NCI-H1417 treated with DMSO at 0.1 percent for 48 hours (cell line): Measurements from ENCODE around the gene MAPK7.

Experiments used
- DNase-seq: peaks from one replicate; lab custom pipeline; 2025; lab: John Stamatoyannopoulos, UW

MAPK7 gene

DNA sequence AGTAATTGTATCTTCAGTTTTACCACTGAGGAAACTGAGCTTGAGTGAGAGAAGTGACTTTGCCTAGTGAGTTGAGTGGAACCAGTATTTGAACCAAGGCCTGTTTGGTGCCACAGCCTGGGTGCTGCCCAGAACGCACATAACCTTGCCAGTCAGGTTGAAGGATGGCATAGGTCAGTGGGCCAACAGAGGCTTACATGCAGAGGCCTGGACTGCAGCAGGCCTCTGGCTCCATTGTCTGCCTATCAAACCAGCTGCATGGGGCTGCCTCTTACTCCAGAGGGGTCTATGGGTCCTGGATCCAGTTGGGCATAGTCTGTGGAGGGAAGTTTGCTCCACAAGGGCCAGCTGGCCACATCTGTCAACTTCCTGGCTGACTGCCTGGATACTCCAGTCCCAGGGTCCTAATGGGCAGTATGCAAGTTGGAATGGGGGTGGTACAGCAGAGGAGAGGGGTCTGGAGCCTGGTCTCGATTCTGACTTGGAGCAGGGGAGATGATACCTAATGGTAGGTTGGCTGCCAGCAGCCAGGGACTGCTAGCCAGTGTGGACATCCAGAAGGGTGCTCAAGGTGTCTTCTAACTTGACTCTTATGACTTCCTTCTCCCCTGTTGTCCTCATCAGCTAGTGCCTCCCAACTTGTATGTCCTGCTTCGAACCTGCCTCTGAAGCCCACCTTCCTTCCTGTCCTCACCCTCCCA lies 21.6 kb downstream of the MAPK7 start:
- no peak for DNase-seq

DNA sequence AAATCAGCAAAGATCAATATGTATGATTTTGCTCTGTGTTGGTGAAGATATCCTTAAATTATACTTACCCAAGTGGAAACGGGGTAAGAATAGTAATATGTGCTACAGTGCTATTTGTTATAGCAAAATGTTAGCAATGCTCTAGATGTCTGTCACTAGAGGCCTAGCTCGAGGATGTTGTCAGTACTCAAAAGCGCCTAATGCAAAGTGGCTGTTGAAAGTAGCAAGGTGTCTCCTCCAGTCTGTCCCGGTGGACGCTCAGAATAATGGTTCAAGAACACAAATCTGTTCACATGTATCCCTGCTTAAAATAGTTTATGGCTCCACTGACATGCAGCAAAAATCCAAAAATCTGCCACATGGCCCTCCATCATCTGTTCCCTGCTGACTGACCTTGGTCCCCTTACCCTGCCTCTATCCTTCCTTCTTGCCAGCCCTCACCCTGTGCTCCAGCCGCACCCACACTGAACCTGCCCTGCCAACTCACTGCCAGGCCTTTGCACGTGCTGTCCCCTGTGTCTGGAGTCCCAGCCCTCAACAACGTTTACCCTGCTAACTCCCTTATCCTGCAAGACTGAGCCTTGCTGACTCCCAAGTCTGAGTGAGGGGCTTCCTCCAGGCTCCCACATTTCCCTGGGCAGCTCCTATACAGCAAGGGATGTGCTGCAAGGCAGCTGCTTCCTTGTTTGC lies 23.2 kb downstream of the MAPK7 start:
- DNase-seq = no peak

DNA sequence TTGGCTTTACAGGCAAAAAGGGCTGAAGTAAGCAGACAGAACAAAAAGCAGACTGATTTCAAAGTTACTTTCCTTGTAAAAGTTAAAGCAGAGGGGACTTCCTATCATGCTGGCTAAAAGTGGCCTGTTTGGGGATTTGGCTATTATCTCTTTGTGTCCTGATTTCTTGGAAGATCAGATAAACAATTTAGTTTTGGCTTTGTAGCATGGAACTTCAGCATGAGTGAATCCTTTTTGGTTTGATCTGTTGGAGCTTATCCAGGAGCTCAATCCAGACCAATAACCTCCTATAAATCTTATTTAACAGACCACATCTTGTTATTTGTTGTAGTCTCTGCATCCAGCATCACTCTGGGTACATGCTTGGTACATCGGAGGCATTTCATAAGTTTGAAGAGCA lies 23.9 kb downstream of the MAPK7 start:
- no peak for DNase-seq

DNA sequence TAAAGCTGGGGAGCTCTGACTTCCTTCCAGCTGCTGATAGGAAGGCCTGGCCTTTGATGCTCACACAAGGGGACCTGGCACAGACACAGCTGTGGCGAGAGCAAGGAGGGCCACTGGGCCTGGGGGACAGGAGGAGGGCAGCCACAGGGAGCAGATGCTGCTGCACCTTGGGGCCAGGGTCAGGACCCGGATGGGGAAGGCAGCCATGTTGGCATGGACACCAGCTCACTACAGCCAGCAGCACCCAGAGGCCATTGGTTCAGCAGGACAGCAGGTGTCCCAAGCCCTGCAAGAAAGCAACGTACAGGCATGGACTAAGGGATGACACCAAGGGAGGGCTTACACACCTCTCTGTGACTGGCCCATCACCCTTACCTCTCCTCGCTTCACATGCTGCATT lies 24.7 kb downstream of the MAPK7 start:
- no peak for DNase-seq

DNA sequence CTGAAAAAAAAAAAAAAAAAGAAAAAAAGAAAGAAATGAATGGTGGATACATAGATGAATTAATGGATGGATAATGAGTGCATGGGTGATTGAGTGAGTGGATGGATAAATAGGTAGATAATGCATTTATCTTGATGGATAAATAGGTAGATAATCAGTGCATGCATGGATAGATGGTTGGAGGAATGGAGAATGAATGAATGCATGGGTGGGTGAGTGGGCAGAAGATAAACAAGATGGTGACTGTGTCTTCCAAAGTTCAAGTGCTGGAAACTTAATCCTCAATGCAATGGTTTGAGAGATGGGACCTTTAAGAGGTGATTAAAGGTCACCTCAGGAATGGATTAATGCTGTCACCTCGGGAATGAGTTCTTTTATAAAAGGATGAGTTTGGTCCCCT lies 26.0 kb downstream of the MAPK7 start:
- DNase-seq = no peak

DNA sequence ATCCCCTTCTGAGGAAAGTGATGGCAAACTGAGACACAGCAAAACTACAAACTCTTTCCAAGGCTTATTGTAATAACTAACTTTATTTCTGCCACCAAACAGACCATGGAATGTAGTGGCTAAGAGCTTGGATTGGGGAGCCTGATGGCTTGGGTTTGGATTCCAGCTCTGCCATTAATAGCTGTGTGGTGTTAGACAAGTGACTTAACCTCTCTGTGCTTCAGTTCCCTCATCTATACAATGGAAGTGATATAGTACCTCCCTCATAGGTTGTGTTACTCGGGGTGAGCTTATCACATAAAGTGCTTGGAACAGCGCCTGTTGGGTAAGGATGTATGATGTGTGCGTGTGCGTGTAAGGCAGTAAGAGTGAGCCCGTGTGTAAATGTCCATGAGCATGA lies 26.8 kb downstream of the MAPK7 start:
- no peak for DNase-seq

DNA sequence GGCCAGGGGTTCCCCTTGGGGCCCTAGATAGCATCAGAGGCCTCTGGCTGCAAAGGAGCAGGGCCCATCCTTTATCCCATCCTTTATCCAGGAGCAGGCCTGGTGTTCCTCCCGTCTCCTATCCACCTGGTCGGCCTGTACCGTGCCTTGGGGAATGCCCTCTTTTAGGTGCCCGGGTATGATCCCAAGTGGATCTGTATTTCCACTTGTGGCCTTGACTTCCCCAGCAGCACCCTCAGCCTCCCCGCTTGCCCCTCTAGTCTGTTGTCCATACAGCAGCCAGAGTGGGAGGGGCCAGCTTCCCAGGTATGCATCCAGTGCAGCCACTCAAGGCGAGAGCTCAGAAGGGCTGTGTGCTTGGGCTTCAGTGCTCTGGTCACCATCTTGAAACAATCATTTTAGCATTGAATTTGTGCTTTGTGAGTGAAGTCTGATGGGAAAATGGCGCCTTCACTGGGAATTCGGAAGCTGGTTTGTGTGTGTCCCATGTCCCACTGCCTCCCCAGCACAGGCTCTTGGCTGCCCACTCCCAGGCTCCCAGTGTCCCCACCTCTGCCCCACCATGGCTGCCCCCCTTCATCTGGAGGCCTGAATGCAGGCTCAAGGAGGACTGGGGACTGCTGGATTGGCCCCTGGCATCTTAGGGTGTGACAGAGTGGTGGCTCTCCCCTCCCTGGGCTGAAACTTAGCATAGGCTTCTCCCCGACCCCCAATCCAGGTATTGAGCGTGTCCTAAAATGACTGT lies 29.5 kb downstream of the MAPK7 start:
- DNase-seq = no peak

DNA sequence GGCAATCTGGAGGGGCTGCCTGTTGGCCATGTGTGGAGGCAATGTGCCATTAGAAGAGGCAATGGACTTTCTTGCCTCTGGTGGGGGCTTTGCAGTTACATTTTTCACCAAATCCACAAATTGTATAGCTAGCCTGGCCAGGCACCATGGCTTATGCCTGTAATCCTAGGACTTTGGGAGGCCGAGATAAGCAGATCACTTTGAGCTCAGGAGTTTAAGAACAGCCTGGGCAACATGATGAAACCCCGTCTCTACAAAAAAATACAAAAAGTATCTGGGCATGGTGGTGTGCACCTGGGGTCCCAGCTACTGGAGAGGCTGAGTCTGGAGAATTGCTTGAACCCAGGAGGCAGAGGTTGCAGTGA lies 30.0 kb downstream of the MAPK7 start:
- DNase-seq = no peak

DNA sequence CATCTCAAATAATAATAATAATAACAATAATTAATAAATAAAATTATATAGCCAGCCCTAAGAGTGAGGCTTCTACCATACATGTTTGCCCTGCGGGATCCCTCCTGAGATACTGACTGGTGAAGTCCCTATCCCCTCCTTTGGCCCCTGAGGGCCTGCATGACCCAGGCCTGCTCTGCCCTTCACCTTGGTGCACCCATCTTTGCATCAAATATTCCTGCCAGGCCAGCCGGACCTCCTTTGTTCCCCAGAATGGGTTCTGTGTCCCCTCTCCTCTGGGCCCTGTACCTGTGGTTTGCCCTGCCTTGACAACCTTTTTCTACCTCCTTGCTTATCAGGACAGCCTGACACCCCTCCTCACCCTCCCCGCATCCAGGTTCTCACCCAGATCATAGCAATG lies 30.8 kb downstream of the MAPK7 start:
- DNase-seq = no peak

DNA sequence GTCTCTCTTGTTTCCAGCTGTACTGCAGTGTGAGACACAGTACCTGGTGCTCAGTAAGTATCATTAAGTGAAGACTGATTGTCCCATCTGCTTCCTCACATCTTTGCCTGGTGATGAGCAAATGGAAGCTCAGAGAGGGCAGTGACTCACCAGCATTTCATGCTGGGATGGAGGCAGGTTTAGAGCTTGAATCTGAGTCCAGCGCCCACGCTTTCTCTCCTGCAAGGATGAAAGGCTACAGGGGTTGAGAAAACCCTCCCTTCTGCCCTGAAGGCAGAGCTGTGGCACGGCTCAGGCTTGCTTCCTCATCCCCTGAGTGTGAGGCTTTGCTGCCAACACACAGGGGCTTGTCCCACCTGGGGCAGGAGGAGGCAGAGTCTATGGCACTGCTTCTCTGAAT lies 31.2 kb downstream of the MAPK7 start:
- DNase-seq = no peak

DNA sequence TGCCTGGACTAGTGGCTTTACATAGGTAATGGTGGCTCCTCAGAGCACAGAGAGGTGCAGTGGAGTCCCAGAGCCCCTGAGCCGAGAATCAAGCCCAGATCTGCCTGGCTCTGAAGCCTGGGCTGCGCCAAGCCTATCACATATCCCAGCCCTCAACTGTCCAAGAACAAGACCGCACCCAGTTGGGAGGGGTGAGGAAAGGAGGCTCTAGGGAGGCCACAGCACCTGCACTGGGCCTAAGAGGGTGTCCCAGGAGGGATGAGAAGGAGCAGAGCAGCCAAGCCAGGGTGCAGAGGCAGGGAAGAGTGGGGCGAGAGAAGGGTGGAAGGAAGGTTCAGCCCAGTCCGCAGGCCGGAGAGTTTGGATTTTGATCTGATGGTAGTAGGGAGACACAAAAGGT lies 31.8 kb downstream of the MAPK7 start:
- no peak for DNase-seq

DNA sequence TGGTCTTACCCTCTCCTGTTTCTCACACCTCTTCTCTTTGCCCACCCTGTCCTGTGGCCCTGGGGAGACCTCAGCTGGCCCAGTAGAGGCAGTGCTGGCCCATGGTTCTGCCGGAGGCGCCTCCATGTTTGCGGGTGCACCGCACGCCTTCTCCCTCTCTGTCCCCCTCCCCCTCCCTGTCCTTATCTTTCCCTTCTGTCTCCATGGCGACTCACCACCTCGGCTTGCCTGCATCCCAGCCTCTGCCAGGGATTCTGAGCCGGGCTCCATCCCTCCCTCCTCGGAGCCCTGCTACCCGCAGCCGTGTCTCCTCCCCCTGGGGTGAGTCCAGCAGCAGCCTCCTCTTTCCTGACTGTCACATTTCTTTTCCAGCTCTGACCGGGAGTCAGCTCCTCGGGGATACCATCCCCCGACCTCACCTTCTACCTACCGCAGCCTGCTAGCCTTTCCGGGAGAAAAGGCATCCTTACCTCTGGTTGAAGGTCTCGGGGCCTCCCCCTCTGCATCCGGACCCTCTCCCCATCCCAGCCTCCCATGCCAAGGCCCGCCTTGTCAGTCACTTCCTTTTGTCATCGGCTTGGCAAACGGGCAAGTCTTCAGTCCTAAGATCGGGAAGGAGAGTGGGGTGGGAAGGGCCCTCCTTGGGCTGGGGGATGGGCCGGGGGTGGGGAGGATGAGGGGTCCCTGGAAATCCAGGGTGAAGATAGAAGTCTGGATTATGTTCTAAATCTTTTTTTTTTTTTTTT lies 32.8 kb downstream of the MAPK7 start, which contains the start of gene RNF112:
RNF112 (plus strand) TSS at position 358 of the 746 bp plus-strand sequence; CDS start at position 535, 177 bp downstream.
- no peak for DNase-seq

DNA sequence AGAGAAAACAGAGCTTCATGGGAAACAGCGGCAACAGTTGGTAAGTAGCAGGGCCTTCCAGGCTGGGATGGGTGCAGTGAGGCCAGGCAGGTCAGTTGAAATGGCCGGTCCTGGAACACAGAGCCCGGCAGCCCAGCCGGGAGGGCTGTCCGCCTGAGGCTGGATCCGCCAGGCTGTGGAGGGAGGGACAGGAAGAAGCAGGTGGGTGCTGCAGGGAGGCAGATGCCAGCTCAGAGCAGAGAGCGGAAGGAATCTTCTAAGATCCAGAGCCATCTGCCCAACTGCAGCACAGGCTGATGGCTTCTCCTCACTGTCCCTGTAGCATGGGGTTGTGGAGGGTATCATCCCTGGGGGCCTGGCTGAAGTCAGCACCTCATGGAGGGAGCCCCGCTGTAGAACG lies 33.3 kb downstream of the MAPK7 start:
- DNase-seq = no peak

DNA sequence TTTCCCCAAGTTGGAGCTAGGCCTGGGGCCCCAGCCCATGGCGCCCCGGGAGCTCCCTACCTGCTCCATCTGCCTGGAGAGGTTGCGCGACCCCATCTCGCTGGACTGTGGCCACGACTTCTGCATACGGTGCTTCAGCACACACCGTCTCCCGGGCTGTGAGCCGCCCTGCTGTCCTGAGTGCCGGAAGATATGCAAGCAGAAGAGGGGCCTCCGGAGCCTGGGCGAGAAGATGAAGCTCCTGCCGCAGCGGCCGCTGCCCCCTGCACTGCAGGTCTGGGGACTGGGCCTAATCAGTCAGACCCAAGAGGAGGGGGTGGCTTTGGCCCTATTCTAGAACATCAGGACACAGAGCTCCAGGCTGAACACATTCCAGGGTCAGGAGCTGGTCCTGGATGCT lies 34.2 kb downstream of the MAPK7 start:
- no peak for DNase-seq

DNA sequence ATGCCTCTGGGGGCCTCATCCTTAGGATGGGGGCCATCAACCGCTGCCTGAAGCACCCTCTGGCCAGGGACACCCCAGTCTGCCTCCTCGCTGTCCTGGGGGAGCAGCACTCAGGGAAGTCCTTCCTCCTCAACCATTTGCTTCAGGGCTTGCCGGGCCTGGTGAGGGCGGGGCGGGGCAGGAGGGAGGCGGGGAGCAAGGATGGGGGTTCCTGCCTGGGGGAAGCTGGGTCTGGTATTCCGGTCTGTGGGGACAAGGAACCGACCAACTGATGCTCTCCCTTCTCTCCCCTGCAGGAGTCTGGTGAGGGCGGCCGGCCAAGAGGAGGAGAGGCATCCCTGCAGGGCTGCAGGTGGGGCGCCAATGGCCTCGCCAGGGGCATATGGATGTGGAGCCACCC lies 34.7 kb downstream of the MAPK7 start:
- DNase-seq = no peak

DNA sequence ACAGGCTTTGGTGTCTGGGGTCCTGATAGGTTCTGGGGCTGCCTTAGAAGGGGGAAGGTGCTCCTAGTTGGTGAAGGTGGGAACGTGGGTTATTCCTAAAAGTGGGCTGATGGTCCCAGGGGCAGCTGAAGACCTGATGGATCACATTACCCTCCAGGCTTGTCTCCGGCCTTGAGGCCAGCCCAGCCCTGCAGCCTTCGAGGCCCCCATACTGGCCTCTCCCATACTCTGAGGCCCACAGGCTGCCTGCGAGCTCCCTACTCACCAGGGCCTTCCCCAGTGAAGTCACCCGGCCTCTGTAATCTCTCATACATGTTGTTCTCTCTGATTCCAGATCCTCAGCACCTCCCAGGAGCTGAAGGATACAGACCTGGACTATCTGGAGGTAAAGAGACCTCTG lies 35.5 kb downstream of the MAPK7 start:
- no peak for DNase-seq

DNA sequence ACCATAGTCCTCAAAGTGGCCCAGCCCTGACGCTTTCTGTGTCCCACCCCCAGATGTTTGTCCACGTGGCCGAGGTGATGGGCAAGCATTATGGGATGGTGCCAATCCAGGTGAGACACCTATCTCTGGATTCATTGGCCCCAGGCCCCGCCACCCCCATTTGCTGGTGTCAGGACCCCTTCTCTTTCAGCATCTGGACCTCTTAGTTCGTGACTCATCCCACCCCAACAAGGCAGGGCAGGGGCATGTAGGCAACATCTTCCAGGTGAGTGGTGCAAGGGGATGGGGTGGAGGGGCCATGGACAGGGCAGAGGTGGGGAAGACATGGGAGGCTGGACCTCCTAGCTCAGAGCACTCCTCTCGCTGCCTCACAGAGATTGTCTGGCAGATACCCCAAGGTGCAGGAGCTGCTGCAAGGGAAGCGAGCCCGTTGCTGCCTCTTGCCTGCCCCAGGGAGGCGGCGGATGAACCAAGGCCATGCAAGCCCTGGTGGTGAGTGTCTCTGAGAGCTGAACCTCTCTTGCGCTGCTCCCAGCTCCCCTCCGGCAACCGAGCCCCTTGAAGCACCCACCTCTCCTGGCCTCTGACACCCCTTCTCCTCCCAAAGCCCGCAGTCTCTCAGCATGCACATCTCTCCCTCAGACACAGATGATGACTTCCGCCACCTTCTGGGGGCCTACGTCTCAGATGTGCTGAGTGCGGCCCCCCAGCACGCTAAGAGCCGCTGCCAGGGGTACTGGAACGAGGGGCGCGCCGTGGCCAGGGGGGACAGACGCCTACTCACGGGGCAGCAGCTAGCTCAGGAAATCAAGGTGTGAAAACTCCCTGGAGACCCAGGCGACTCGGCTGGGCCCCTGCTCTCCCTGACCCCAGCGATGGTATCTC lies 36.3 kb downstream of the MAPK7 start:
- DNase-seq = no peak

DNA sequence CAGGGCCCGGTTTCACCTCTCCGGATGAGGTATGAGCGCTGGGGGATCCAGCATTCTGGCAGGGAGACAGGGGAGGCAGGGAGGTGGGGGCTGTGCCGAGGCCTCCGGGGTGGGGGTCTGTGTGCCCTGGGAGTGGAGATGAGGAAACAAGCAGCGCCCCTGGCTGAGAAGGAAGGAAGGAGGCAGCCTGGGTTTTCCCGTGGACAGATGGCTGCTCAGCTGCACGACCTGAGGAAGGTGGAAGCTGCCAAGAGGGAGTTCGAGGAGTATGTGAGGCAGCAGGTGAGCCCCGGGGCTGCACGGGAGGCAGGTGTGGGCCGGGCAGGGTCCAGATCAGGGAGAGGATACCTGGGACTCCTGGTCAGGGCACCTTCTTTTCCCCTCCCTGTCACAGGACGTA lies 37.0 kb downstream of the MAPK7 start:
- DNase-seq = no peak

DNA sequence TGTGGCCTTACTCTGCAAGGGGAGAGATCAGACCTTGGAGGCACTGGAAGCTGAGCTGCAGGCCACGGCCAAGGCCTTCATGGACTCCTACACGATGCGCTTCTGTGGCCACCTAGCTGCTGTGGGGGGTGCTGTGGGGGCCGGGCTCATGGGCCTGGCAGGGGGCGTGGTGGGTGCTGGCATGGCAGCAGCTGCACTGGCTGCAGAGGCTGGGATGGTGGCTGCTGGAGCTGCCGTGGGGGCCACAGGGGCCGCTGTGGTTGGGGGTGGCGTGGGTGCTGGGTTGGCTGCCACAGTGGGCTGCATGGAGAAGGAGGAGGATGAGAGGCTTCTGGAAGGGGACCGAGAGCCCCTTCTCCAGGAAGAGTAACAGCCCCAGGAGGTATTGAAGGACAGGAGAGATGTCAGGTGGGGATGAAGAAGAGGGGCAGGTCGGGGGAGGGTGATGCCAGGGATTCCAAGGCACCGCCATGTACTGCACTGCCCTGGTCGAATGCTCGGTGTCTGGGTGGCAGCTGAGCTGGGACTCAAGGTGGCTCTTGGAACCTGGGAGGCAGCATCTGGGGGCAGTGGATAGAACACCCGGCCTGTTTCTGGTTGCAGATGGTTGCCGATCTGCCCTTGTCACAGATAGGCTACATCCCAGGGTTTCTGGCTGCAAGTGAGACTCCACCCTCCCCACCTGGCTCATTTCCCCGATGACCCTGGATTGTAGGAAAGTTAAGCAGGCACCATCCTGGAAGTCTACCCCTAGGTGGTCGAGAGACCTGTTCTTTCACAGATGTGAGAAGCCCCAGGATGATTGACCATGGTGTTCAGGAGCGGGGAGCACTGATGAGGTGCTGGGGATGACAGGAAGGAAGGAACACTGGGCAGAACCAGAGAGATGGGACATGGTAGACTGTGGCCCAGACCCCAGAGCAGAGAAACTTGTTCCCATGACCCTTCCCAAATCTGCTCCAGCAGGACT lies 37.8 kb downstream of the MAPK7 start:
- no peak for DNase-seq

DNA sequence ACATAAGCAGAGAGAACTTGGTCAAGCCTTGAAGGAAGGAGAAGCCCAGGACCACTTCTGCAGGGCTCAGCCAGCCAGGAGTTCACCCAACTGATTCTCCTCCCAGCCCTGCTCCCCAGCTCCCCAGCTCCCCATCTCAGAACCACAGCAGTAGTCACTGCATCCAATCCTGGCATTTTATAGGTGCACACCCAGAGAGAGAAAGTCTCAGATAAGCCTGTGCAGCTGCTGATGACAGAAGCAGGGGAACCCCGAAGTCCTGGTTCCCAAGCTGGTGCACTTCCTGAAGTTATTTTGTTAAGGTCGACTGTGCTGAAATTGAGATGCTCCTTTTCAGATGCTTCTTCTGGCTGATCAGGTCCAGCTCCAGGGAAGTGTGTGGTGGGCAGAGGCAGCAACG lies 39.3 kb downstream of the MAPK7 start:
- no peak for DNase-seq
